Measurements from ENCODE around the gene TUBB4B. TPM values are rescaled to one million over a fixed set of nuclear protein-coding genes. Genes with fewer than 3 reads are reported as not detected.

TUBB4B gene
- total RNA-seq, 1 donor from 2014 or later = 245 TPM

- H3K4me1 Mint-ChIP-seq (ENCODE audit: low read depth) = peaks cover 10% of the 10 kb centered on the region
- peaks cover 2% of the 10 kb centered on the region for H3K36me3 Mint-ChIP-seq (ENCODE audit: insufficient read depth)
- H3K4me3 Mint-ChIP-seq (ENCODE audit: low read depth) = peak overlapping the region; percentile 47
- H3K27ac Mint-ChIP-seq = no peak overlapping the region
- no peak for DNase-seq (ENCODE audit: low spot score, unreplicated experiment)
- H3K9me3 Mint-ChIP-seq (ENCODE audit: low read depth) = no peaks in the 10 kb centered on the region
- H3K27me3 Mint-ChIP-seq = no peaks in the 10 kb centered on the region
- TF ChIP-seq CTCF (IDR thresholded peaks at IDR 0.05; ENCODE audit: unreplicated experiment) = no peak
Measured at GRCh38 chr9:137220317-137221094, 20.6 kb upstream of the TUBB4B start.

GRCh38 chr9:137221095-137221505 is 20.0 kb upstream of the TUBB4B start:
- H3K27ac Mint-ChIP-seq = no peak overlapping the region
- peak overlapping the region; percentile 47 for H3K4me3 Mint-ChIP-seq (ENCODE audit: low read depth)
- no peak for TF ChIP-seq CTCF (IDR thresholded peaks at IDR 0.05; ENCODE audit: unreplicated experiment)
- H3K9me3 Mint-ChIP-seq (ENCODE audit: low read depth) = no peaks in the 10 kb centered on the region
- DNase-seq (ENCODE audit: low spot score, unreplicated experiment) = no peak
- H3K36me3 Mint-ChIP-seq (ENCODE audit: insufficient read depth) = peaks cover 1% of the 10 kb centered on the region
- peaks cover 10% of the 10 kb centered on the region for H3K4me1 Mint-ChIP-seq (ENCODE audit: low read depth)
- no peaks in the 10 kb centered on the region for H3K27me3 Mint-ChIP-seq

- DNase-seq (ENCODE audit: low spot score, unreplicated experiment) = peak; percentile 62
- Mint-ChIP-seq H3K36me3 (ENCODE audit: insufficient read depth) (peaks cover 1% of the 10 kb centered on the region), H3K27ac (no peak overlapping the region), H3K9me3 (ENCODE audit: low read depth) (no peaks in the 10 kb centered on the region), H3K4me3 (ENCODE audit: low read depth) (peak overlapping the region; percentile 60), H3K27me3 (no peaks in the 10 kb centered on the region), H3K4me1 (ENCODE audit: low read depth) (peaks cover 10% of the 10 kb centered on the region)
- no peak for TF ChIP-seq CTCF (IDR thresholded peaks at IDR 0.05; ENCODE audit: unreplicated experiment)
Measured at GRCh38 chr9:137221506-137222111, 19.5 kb upstream of the TUBB4B start.

GRCh38 chr9:137222190-137223077 is 18.7 kb upstream of the TUBB4B start, which contains the start of gene RNF208:
RNF208 (minus strand) TSS chr9:137222240; CDS start chr9:137221212, 1,028 bp downstream.
- Mint-ChIP-seq H3K4me1 (ENCODE audit: low read depth) (peaks cover 10% of the 10 kb centered on the region), H3K4me3 (ENCODE audit: low read depth) (peak within 1 kb of the TSS; percentile 78), H3K9me3 (ENCODE audit: low read depth) (no peaks in the 10 kb centered on the region), H3K36me3 (ENCODE audit: insufficient read depth) (peaks cover 1% of the 10 kb centered on the region), H3K27me3 (no peaks in the 10 kb centered on the region), H3K27ac (peak within 1 kb of the TSS; percentile 96)
- peak; percentile 50 for DNase-seq (ENCODE audit: low spot score, unreplicated experiment)
- TF ChIP-seq CTCF (IDR thresholded peaks at IDR 0.05; ENCODE audit: unreplicated experiment) = peak; percentile 19
